Endothelial cell of umbilical vein (primary cell): Measurements from ENCODE around the gene MOB3A. TPM values are rescaled to one million over a fixed set of nuclear protein-coding genes. Genes with fewer than 3 reads are reported as not detected.

Experiments used
- BruUV-seq: library from RNA; stranded (reverse); fragments of 400-500 nt; replicated peaks from 2 replicates; lab custom pipeline; 2021; lab: Mats Ljungman, UMichigan
- CTCF ChIA-PET: fragments of 300-600, 350-600 bp; sonication (Branson Sonifier 250); formaldehyde crosslinking; loops from one replicate; lab custom pipeline; 2021; ENCODE audit warnings: antibody characterized with exemption, inconsistent platforms; lab: Charles Lee
- POLR2A ChIA-PET: fragments of 300-600, 350-600 bp; sonication (Branson Sonifier 250); formaldehyde crosslinking; loops from one replicate; lab custom pipeline; 2021; ENCODE audit warnings: antibody characterized with exemption, inconsistent platforms; lab: Charles Lee
- DNase-seq: peaks from one replicate; pipeline ENCODE4 v3.0.0-alpha.2; 2011; ENCODE audit warnings: low read depth, low spot score
- FAIRE-seq: peaks from 2 replicates; lab custom pipeline; 2011; peaks lifted over from hg19 to GRCh38; lab: Jason Lieb, UNC
- H2AFZ ChIP-seq: 2 replicates; pipeline ENCODE4 v1.6.0; 2012; ENCODE audit warnings: low read depth, low read length, control low read depth, inconsistent platforms
- H3K27ac ChIP-seq: 2 replicates; pipeline ENCODE4 v1.5.1; 2011; ENCODE audit warnings: low read depth, mild to moderate bottlenecking, control low read depth, low read length, moderate library complexity; ENCODE audit not compliant: insufficient read depth
- H3K27me3 ChIP-seq, 2 experiments: 2 replicates each; pipeline versions ENCODE4 v1.6.0 to v1.6.1; 2011; ENCODE audit warnings: low read length in 2 of 2, mixed read lengths in 1 of 2; ENCODE audit not compliant: control insufficient read depth in 2 of 2, insufficient read depth in 2 of 2
- H3K36me3 ChIP-seq, 2 experiments: 2 replicates in 1 of 2; 3 replicates in 1 of 2; pipeline ENCODE4 v1.5.1; 2011; ENCODE audit warnings: low read length in 2 of 2, mild to moderate bottlenecking in 1 of 2, moderate library complexity in 1 of 2; ENCODE audit not compliant: control insufficient read depth in 2 of 2, insufficient read depth in 2 of 2; ENCODE audit errors: extremely low read depth in 1 of 2
- H3K4me1 ChIP-seq: 3 replicates; pipeline ENCODE4 v1.5.1; 2011; ENCODE audit warnings: mild to moderate bottlenecking, low read length; ENCODE audit not compliant: control insufficient read depth, insufficient read depth; ENCODE audit errors: extremely low read depth
- H3K4me2 ChIP-seq: 2 replicates; pipeline ENCODE4 v1.6.1; 2011; ENCODE audit warnings: low read length, control low read depth, mixed read lengths; ENCODE audit not compliant: insufficient read depth
- H3K4me3 ChIP-seq, 3 experiments: fragments of 200-600 bp in 1 of 3; sonication (generic), shearing (Covaris generic) in 1 of 3; replicated peaks in 1 of 3; 2 replicates each; pipeline ENCODE4 v1.5.1; 2011 to 2016; ENCODE audit warnings: control low read depth in 3 of 3, low read length in 3 of 3, mild to moderate bottlenecking in 2 of 3, inconsistent platforms in 1 of 3, low read depth in 1 of 3, moderate library complexity in 1 of 3; ENCODE audit not compliant: insufficient read depth in 1 of 3
- H3K79me2 ChIP-seq: 2 replicates; pipeline ENCODE4 v1.6.0; 2012; ENCODE audit warnings: low read length, inconsistent platforms; ENCODE audit not compliant: control insufficient read depth, insufficient read depth
- H3K9ac ChIP-seq: replicated peaks from 2 replicates; pipeline ENCODE3; 2011; ENCODE audit warnings: low read length, control low read depth; ENCODE audit not compliant: insufficient read depth; ENCODE audit errors: extremely low read depth
- H3K9me1 ChIP-seq: replicated peaks from 3 replicates; pipeline ENCODE4 v1.6.0; 2011; ENCODE audit warnings: mild to moderate bottlenecking, low read length; ENCODE audit not compliant: control insufficient read depth, insufficient read depth; ENCODE audit errors: extremely low read depth
- H3K9me3 ChIP-seq: replicated peaks from 2 replicates; pipeline ENCODE4 v1.5.1; 2012; ENCODE audit warnings: low read length, inconsistent platforms; ENCODE audit not compliant: control insufficient read depth, insufficient read depth
- H4K20me1 ChIP-seq: replicated peaks from 2 replicates; pipeline ENCODE3; 2011; ENCODE audit warnings: mild to moderate bottlenecking, low read length; ENCODE audit not compliant: control insufficient read depth, insufficient read depth; ENCODE audit errors: extremely low read depth
- EZH2 ChIP-seq: IDR thresholded peaks from 2 replicates; pipeline ENCODE4 v1.6.1; 2012; ENCODE audit warnings: borderline replicate concordance, low read depth, mild to moderate bottlenecking, moderate library complexity, low read length, inconsistent platforms; ENCODE audit not compliant: severe bottlenecking
- FOS ChIP-seq: IDR thresholded peaks from 2 replicates; pipeline ENCODE4 v1.6.1; 2011; ENCODE audit warnings: mild to moderate bottlenecking, low read length, moderate library complexity, borderline replicate concordance; ENCODE audit not compliant: insufficient read depth
- GATA2 ChIP-seq: IDR thresholded peaks from 2 replicates; pipeline ENCODE4 v1.7.0; 2011; ENCODE audit warnings: low read depth, mild to moderate bottlenecking, moderate library complexity, mixed read lengths, low read length; ENCODE audit not compliant: insufficient read length, insufficient read depth
- JUN ChIP-seq: IDR thresholded peaks from 2 replicates; pipeline ENCODE4 v1.6.1; 2011; ENCODE audit warnings: borderline replicate concordance, low read depth; ENCODE audit not compliant: insufficient read length, insufficient read depth
- MYC ChIP-seq: IDR thresholded peaks from one replicate; pipeline ENCODE4 v1.6.1; 2011; ENCODE audit warnings: mild to moderate bottlenecking, low read depth, low read length
- POLR2A ChIP-seq: IDR thresholded peaks from 2 replicates; pipeline ENCODE4 v1.6.1; 2012; ENCODE audit warnings: low read depth, mild to moderate bottlenecking, control low read depth, low read length
- POLR2AphosphoS5 ChIP-seq: IDR thresholded peaks from 2 replicates; pipeline ENCODE4 v1.6.1; 2012; ENCODE audit warnings: low read depth, mild to moderate bottlenecking, control low read depth, low read length, moderate library complexity; ENCODE audit not compliant: insufficient read depth
- dilution Hi-C: fragments of 300-500 bp; cut with MboI; formaldehyde crosslinking; loops from one replicate; pipeline ENCODE4 v1.15.0; 2019; ENCODE audit warnings: low sequenced_read_pairs; ENCODE audit not compliant: extremely low pct_ligation_motif_present
- intact Hi-C: fragments of 100-400 bp; cut with micrococcal nuclease; formaldehyde crosslinking; loops from one replicate; pipeline ENCODE4 v1.10.0; 2022
- polyA plus RNA-seq, 4 experiments: library from polyadenylated mRNA; depleted of rRNA in 3 of 4; stranded (reverse) in 3 of 4; unstranded in 1 of 4; fragments of >200 nt; gene quantifications; 2 replicates each; pipeline versions ENCODE4 v1.2.1 to v1.2.3, GENCODE V29; 2011 to 2012; ENCODE audit warnings: missing spikeins in 1 of 4
- total RNA-seq: library from RNA; stranded (reverse); gene quantifications from 2 replicates; pipeline ENCODE4 v1.2.3, GENCODE V29; 2021
- TF ChIP-seq, protein P1 (sequence below): IDR thresholded peaks from 2 replicates; pipeline ENCODE4 v1.6.1; 2011; ENCODE audit not compliant: insufficient read depth, insufficient read length
- TF ChIP-seq, protein P2 (sequence below), 2 donors: IDR thresholded peaks; 1 replicate in 1 of 2; 2 replicates in 1 of 2; pipeline ENCODE4 v1.5.1; 2011; ENCODE audit warnings: low read length in 2 of 2, mild to moderate bottlenecking in 2 of 2, moderate library complexity in 2 of 2, control low read depth in 1 of 2, inconsistent platforms in 1 of 2, low read depth in 1 of 2; ENCODE audit not compliant: insufficient read depth in 1 of 2; ENCODE audit errors: extremely low read depth in 1 of 2

The MOB3A gene
- total and polyA plus RNA-seq, 2 donors (not counting 3 experiments of a cell fraction or from before 2014, with no cell fraction given), result 46.5 to 59.7 TPM

DNA sequence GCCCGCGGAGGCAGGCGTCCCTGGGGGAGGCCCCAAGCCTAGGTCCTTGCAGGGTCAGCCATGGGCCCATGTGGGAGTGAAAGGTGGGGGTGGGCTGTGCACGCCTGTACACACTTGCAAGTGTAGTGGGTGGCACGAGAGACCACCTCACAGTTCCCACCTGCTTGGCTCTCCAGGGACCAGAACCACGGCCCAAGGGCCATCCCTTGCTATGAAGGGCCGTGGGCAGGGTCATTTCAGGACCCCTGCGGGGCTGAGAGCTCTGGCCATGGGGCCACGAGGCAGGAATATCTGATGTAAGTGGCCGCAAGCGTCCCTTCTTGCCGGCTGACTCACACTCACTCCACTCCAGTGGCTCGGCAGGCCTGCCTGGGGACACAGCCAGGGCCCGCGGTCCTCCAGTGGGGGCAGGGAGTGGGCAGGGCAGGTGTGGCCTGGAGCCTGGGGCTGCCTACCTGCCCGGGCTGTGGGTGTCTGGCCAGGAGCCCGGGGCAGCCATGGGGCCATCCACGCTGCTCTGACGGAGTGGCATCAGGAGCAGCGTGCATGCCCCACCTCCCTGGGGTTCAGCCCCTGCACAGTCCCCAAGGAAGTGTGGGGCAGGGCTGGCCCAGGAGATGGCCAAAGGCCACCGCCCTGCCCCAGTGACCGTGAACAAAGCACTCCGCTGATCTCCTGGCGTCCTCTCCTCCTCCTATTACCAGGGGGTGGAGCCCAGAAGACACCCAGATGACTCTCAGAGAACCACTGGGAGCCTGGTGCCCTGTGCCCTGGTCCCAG, 36.5 kb downstream of the MOB3A start:
- no peaks in the 10 kb centered on the region for H3K9me1 ChIP-seq
- H3K9ac ChIP-seq, result no peak overlapping the region
- no peaks in the 10 kb centered on the region for H3K79me2 ChIP-seq
- no peaks in the 10 kb centered on the region for H3K27me3 ChIP-seq
- peak; percentile 4 for FAIRE-seq
- peak overlapping the region; percentile 77 for H3K27ac ChIP-seq
- TF ChIP-seq, protein P1, sequence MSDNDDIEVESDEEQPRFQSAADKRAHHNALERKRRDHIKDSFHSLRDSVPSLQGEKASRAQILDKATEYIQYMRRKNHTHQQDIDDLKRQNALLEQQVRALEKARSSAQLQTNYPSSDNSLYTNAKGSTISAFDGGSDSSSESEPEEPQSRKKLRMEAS, result no peak
- no peak for TF ChIP-seq POLR2A
- no peak for TF ChIP-seq EZH2
- TF ChIP-seq MYC, result no peak
- no peak for TF ChIP-seq FOS
- no peak for TF ChIP-seq JUN
- TF ChIP-seq POLR2AphosphoS5, result no peak
- TF ChIP-seq, protein P2, sequence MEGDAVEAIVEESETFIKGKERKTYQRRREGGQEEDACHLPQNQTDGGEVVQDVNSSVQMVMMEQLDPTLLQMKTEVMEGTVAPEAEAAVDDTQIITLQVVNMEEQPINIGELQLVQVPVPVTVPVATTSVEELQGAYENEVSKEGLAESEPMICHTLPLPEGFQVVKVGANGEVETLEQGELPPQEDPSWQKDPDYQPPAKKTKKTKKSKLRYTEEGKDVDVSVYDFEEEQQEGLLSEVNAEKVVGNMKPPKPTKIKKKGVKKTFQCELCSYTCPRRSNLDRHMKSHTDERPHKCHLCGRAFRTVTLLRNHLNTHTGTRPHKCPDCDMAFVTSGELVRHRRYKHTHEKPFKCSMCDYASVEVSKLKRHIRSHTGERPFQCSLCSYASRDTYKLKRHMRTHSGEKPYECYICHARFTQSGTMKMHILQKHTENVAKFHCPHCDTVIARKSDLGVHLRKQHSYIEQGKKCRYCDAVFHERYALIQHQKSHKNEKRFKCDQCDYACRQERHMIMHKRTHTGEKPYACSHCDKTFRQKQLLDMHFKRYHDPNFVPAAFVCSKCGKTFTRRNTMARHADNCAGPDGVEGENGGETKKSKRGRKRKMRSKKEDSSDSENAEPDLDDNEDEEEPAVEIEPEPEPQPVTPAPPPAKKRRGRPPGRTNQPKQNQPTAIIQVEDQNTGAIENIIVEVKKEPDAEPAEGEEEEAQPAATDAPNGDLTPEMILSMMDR (IDR thresholded peaks at IDR 0.05; ENCODE audit: extremely low read depth in 1 of 2, insufficient read depth in 1 of 2, low read depth in 1 of 2, low read length in 2 of 2), result no peak
- TF ChIP-seq GATA2, result no peak
- H3K4me3 ChIP-seq, result no peak overlapping the region
- no peaks in the 10 kb centered on the region for H4K20me1 ChIP-seq
- no peak for DNase-seq
- intact Hi-C loops (no loop called here), dilution Hi-C loops (no loop called here)
- H3K36me3 ChIP-seq, result no peaks in the 10 kb centered on the region
- no peak overlapping the region for H3K4me2 ChIP-seq
- H3K4me1 ChIP-seq, result peaks cover 28% of the 10 kb centered on the region
- ChIA-PET CTCF (no interaction called here), POLR2A (interaction anchor here (1.3 kb wide), 1 partner anchor 8 kb away, joined by 5 read pairs; no protein-coding TSS in a partner anchor)
- H2AFZ ChIP-seq, result peak overlapping the region; percentile 3
- no TSS peak for BruUV-seq
- no peaks in the 10 kb centered on the region for H3K9me3 ChIP-seq
